Prostate gland (tissue), 2 donors: Measurements from ENCODE around the gene JAGN1.

ENCODE experiments used
- CTCF ChIP-seq, 4 experiments: fragments of 200-600 bp in 2 of 4; fragments of 450-650 bp in 2 of 4; sonication (generic) in 2 of 4; IDR thresholded peaks; 1 replicate in 3 of 4; 2 replicates in 1 of 4; pipeline ENCODE4 v1.5.1; 2016 to 2019; ENCODE audit warnings: antibody characterized with exemption in 4 of 4, mild to moderate bottlenecking in 2 of 4, moderate library complexity in 2 of 4
- POLR2A ChIP-seq: fragments of 450-650 bp; IDR thresholded peaks from one replicate; pipeline ENCODE4 v1.6.1; 2016; ENCODE audit warnings: antibody characterized with exemption, mild to moderate bottlenecking

DNA sequence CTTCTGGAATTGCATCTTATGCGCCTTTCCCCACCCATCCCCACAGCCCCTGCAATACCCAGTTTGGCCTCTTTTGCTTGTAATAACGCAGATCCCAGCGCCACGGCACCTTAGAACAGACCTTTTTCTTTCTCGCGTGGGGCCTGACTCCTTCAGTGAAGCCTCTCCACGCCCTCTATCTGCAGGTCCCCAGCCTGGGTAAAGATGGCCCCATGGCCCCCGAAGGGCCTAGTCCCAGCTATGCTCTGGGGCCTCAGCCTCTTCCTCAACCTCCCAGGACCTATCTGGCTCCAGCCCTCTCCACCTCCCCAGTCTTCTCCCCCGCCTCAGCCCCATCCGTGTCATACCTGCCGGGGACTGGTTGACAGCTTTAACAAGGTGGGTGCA lies 43.8 kb downstream of the JAGN1 start:
- no peak for TF ChIP-seq POLR2A
- peak in 3 of 4 experiments; percentile 18 to 30 (median 24) for TF ChIP-seq CTCF (IDR thresholded peaks at IDR 0.05)
